Endometrial microvascular endothelial cells (primary cell): ENCODE data around the gene RNF138. TPM values are rescaled to one million over a fixed set of nuclear protein-coding genes. Genes with fewer than 3 reads are reported as not detected.
"Not testable (repeated sequence)": the region's sequence is repeated elsewhere in the genome, so short reads cannot be mapped to it uniquely, and the experiment has no call there.

Experiments
- in situ Hi-C: cut with HindIII; loops from 2 replicates; pipeline ENCODE4 v1.10.0; 2017; ENCODE audit warnings: low sequenced_read_pairs, low pct_unique_long_range_greater_than_20kb; ENCODE audit errors: inconsistent ontology term
- total RNA-seq: library from RNA; depleted of rRNA; stranded (reverse); fragments of >200 nt; gene quantifications from one replicate; pipeline ENCODE4 v1.2.3, GENCODE V29; 2015; ENCODE audit errors: inconsistent ontology term

RNF138 gene, protein sequence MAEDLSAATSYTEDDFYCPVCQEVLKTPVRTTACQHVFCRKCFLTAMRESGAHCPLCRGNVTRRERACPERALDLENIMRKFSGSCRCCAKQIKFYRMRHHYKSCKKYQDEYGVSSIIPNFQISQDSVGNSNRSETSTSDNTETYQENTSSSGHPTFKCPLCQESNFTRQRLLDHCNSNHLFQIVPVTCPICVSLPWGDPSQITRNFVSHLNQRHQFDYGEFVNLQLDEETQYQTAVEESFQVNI
- total RNA-seq, result 60.4 TPM

DNA sequence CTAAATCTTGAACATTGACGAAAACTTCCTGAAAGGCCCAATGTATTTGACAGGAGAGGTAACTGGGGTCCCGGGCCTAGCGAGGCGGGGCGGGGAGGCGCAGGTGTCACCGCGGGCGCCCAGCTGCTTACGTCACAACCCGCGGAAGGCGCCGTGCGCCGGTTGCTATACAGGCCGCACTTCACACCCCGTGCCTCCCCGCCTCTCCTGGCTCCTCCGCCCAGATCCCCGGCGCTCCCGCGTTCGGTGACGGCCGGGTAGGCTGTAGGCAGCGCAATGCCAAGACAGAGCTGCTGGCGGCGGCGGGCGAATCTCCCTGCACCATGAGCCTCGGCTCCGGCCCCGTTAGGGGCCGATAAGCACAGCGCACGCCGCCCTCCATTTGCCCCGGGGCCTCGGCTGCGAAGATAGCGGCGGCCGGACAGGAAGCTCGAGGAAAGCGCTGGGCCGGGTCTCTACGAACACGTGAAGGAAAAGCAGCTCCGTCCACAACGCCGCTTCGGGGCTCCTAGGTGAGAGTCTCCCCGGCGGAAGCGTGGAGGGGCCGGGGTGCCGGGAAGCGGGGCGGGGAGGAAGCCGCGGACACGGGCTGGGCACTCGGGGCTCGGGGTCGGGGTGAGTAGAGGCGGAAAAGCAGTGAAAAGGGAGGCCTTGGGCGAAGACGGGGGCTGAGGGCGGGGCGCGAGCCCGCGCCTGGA is at the start of gene RNF138:
RNF138 (plus strand) TSS at position 151 of the 698 bp plus-strand sequence. CDS start 903 bp downstream, outside the sequence.
- in situ Hi-C loops, result no loop called here

DNA sequence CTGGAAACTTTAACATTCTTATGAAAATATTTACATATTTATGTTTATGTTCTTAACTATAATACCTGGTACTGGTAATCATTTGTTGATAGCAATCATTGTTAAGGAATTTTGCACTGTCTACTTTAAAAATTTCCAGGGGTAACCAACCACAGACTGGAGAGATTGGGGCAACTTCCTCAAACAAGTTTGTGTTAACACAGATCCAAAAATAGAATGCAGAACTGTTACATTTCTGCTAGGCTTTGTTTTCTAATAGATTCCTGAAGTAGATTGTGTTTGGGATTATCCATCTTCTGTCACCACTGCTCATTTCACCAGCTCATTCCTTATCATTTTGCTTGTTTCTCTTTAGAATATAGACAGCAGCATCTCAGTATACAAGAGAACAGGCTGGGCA is 49.3 kb upstream of the RNF138 start:
- in situ Hi-C loops, result no loop called here

DNA sequence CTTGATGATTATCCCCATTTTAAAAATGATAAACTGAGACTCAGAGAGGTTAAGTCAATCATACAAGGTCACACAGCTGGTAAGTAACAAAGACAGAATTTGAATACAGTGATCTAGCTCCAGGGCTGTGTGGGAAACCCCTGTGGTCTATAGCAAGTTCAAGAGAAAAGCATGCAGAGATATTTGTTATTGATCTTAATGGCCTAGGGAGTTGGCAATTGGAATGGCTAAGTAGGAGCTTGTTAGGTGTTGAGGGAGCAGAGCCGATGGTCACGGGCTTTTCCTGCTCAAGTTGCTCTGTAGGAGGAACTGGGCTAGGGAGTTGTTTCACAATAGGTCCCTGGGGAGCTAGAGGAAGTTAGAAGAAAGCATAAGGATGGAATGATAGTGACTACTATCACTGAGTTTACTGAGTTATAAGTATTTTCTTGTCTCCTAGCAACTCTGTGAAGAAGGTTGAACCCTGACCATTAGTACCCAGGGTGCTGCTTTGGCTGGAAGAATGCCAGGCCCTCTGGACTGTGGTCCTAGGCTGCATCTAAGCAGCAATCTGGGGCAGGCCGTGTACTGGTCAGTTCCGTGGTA is 43.1 kb upstream of the RNF138 start:
- in situ Hi-C loops, result no loop called here

DNA sequence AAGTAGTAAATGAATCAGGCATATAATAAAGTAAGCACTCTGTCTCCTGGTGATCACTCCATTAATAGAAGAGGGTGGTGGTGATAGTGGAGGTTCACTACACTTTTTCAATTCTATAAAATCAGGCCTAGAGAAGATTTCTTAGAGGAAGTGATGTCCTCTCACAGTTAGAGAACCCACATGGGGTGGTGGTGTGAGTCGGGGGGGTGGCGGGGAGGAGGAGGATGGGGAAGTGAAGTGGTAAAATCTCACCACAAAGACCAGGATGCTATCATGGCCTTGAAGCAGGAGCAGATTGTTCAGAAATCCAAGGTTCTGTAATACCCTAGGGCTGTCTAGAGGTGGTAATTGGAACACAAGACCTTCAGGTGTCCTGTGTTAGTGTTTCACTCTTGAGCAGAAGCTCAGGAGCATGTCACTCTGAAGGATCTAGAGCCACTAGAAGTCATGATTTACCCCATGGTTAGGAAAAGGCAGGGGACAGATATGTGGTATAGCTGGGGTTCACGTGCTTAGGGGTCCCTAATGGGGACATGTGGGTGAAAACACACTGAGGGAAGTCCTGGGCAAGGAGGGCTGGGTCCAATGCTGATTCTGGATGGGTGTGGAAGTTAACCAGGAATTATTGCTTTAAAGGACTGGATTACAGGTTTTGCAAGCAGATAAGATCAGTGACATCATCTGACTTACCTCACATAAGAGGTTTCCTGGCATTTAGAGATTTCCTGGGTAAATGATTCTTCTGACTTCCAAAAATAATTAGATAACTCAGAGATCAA is 42.1 kb upstream of the RNF138 start:
- in situ Hi-C loops, result no loop called here

DNA sequence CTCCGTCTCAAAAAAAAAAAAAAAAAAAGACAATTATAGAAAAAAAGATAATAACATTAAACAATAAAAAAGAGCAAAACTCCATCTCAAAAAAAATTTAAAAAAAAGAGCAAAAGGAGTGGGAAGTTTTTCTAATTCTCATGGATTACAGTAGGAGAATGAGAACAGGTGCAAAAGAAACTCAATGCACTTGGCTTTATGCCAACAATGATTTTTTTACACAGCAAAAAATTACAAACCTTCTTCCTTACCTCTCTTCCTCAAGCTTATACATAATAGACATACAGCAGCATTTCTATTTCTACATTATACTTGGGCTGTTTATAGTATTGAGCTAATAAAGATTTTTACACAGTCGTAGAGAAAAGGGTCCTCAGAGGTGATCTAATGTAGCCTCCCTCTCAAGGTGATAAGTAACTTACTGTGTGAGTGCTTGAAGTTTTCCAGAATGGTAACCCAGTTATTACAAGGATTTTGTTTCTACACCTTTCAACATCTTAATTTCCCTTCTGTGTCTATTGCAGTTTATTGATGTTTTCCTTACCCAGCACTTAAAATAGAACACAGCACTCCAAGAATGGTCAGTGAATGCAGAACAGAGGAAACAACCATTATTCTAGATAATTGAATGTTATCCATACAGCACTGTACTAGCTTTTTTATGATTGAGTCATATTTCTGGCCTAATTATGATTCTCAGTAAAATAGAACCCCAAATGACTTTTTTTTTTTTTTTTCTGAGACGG is 34.9 kb upstream of the RNF138 start:
- in situ Hi-C loops, result no loop called here

DNA sequence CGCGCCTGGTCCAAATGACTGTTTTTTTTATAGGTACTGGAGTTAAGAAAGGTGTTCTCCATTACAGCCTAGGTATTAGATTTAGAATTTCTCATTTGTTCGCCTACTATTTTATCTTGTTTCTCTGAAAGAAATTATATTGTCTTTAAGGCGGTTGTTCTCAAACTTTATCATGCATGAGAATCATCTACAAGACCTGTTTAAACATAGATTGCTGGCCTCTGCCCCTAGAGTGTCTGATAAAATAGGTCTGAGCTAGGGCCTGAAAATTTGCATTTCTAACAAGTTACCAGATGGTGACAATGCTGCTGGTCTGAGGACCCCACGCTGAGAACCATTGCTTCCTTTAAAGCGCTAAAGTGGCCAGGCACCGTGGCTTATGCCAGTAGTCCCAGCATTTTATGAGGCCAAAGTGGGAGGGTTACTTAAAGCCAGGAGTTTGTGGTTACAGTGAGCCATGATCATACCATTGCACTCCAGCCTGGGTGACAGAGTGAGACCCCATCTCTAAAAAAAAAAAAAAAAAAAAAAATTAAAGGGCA is 34.0 kb upstream of the RNF138 start:
- in situ Hi-C loops, result no loop called here

DNA sequence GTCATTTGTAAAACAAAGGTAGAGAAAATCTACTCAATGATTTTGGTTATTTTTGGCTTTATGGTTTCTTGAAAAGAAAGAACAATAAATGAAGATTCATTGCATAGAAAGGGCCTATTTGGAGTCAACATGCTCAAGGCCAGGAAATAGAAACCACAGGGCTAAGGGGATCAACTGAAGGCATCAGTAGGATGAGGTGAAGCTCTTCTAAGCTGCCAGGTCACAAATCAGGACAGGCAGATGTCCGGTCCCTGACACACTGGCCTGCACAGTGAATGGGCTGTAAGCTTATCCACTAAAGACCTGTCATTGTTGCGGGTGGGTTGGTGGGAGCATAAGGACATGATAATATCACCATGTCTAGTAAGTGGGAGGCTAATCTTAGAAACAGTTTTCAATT is 31.6 kb upstream of the RNF138 start:
- in situ Hi-C loops, result no loop called here

DNA sequence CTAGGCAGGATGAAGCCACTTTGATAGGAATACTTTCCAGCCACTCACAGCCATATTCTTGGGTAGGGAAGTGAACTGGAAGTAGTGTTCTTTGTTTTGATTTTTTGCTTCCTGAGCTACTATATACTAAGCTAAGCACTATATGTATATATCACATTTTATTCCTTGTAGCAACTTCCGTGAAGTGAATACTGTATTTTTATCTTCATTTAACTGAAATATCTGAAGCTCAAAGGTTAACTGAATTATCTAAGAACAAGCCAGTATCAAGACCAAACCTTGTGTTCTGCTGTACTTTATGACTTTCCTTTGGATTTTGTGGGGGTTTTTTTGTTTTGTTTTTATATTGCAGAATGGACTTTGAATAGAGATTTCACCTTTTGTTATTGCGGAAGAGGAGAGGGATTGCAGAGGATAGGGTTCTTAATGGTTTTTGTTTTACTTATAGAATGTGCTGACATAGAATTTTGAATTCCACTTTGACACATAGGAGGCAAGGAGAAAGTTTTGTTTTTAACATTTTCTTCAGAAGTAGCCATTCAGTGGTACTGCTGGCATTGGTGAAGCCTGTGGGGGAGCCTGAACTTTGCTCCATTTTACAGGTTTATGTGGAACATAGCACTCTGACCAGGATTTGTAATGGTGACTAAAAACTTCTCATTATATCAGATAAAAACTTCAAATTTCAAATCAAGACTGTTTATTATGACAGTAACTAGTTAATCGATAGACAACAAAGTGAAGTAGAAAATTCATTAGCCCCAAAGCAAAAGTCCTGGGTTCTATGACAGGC is 24.1 kb upstream of the RNF138 start:
- in situ Hi-C loops, result no loop called here

DNA sequence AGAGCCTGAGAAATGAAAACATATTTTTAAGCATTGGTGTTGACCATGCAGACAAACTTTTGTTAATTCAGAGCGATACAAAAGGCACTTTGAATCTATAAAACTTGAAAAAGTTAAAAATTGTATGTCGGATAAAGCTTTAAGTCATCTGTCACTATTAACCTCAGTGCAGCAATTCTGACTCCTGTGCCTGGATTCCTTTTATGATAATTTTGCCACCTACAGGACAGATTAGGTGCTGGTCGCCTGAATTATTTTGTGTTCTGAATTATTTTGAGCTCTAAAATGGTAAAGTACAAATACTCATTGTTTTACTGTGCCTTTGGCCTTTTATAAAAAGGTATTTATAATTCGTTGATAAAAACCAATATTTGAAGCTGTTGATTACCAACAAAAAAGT is 19.4 kb upstream of the RNF138 start:
- in situ Hi-C loops, result no loop called here

DNA sequence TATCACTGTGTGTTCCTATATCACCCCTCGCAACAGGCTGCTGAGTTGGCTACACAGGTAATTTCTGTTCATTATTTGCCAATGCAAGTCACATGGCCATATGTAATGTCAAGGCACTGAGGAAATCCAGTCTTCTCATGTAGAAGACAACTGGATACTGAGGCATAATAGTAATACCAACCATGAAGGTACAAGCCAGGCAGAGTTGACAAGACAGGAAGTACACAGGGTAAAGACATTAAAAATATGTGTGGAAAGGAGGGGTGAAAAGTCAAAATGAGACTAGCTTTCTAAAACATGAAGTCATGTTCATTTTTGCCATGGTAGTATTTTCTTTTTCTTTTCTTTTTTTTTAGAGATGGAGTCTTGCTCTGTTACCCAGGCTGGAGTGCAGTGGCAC is 17.5 kb upstream of the RNF138 start:
- in situ Hi-C loops, result no loop called here

DNA sequence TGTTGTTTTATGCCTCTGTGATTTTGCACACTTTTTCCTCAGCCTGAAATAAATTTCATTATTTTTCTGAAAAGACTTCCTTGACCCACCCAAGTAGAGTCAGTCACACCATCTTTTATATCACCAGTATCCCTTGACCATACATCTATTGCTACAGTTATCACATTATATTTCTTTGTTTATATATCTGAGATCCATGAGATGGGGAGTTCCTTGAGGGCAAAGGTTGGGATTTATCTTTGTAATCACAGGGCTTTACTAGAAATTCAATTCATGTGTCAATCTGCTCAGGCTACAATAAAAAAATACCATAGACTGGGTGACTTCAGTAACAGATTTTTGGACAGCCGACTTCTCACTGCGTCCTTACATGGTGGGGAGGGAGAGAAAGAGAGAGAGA is 12.8 kb upstream of the RNF138 start:
- in situ Hi-C loops, result no loop called here

DNA sequence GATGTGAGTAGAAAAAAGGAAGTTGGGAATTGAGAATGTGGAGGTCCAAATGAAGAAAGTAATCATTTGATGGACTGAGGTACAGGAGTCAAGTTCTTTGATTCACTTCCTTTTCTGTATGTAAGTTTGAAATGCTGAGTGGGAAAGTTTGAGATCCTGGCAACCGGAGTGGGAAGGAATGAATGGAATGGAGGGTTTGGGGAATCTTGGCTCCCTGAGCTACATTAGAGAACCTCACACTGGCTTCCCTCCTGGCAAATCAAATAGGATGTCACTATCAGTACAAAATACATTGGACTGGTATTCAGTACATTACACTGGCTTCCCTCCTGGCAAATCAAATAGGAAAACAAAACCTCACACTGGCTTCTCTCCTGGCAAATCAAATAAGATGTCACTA is 9.8 kb upstream of the RNF138 start:
- in situ Hi-C loops, result no loop called here

DNA sequence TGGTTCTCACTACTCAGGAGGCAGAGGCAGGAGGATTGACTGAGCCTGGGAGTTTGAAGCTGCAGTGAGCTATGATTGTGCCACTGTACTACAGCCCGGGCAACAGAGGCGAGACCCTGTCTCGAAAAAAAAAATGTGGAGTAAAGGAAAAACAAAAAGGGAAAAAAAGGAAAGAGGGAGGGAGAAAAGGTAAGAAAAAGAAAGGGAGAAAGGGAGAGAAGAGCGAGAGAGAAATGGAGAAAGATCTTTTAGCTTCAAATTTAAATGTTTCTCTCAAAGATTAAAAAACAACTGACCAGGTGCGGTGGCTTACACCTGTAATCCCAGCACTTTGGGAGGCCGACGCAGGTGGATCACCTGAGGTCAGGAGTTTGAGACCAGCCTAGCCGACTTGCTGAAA is 7.9 kb upstream of the RNF138 start:
- in situ Hi-C loops, result no loop called here

DNA sequence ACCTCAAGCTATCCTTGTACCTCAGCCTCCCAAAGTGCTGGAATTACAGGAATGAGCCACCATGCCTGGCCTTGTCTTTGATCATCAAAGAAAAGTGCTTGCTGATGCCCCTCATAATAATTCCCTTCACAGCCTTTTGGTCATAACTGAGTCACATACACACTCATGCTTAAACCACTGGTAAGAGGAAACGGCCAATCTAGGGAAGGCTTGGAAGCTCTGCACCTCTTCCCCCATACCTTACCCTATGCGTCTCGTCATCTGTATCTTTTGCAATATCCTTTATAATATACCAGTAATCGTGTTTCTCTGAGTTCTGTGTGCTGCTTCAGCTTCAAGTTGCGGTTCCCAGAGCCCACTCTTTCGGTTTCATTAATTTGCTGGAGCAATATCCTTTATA is 4.8 kb upstream of the RNF138 start:
- in situ Hi-C loops, result no loop called here

DNA sequence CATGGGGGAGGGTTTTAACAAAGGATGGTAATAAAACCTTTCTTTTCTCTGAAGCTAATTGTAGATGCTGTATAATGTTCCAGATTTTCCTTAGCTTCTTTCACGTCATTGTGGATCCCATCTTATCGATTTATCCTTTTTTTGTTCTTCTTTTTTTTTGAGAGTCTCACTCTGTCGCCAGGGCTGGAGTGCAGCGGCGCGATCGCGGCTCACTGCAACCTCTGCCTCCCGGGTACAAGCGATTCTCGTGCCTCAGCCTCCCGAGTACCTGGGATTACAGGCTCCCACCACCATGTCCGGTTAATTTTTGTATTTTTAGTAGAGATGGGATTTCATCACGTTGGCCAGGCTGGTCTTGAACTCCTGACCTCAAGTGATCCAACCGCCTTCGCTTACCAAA is 843 bp upstream of the RNF138 start:
- in situ Hi-C loops, result not testable (repeated sequence)

DNA sequence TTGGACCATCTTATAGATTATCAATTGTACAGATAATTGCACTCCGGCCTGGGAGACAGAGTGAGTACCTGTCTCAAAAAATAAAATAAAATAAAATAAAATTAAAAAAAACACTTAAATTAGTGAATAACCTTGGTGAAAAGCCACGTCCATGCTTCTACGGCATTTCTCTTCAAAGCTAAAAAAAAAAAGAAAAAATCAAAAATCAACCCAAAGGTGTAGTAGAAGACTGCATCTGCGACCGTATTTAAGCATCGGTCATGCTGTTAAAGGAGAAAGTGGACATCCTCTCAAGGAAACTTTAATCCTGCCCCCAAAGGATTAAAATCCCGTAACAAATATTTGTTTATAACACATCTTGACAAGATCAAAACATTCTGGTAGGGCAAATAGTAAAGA is 350 bp upstream of the RNF138 start:
- in situ Hi-C loops, result no loop called here

DNA sequence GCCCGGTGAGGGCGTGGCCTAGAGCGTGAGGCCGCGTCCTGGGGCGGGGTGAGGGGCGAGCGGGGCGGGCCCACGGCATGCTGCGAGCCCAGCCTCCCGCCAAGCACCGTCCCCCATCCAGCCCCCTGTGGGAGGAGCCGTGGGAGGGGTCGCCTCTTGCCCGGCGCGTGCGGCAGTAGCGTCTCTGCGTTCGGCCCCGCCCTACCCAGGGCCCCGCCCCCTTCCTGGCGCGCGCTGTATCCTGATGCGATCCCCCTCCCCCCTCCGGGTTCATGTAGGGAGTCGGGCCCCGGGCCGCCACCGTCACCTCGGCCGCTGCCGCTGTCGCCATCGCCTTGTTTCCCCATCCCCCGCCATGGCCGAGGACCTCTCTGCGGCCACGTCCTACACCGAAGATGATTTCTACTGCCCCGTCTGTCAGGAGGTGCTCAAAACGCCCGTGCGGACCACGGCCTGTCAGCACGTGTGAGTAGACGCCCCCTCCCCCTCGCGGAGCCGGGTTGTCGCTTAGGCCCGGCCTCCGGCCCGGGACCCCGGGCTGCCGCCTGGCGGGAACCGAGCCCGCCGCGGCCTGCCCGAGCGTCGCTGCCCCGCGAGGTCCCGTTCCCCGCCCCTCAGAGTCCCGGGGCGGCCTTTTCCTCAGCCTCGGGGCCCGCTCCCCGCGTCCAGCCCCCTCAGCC is 888 bp downstream of the RNF138 start:
- in situ Hi-C loops, result no loop called here
